Fibroblast of skin of back (primary cell): ENCODE results near the gene FAM240A.
"Not testable (repeated sequence)": the region's sequence is repeated elsewhere in the genome, so short reads cannot be mapped to it uniquely, and the experiment has no call there.

Experiments used
- DNase-seq: peaks from one replicate; pipeline ENCODE4 v3.0.0-alpha.2; 2013

Gene FAM240A

DNA sequence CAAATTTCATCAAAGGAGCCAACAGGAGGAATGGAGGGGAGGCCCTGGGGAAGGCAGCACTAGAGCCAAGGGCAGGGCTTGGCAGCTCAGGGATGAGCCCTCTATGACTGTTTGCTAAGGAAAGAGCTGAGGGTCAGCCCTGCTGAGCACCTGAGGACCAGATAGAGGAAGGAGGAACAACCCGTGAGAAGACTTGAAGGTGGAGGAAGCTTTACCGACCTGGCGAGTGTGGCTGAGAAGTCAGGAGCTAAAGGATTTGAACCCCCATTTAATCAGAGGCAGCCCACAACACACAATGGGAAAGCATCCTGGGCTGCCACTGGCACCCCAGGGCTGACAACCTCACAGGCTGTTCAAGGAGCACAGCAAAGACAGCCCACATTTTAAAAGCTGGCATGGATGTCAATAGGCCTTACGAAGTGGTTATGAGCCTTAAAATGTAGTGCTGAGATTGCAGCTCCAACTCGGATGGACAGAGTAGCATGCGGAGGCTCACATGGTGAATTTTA lies 25.5 kb upstream of the FAM240A start:
- no peak for DNase-seq

DNA sequence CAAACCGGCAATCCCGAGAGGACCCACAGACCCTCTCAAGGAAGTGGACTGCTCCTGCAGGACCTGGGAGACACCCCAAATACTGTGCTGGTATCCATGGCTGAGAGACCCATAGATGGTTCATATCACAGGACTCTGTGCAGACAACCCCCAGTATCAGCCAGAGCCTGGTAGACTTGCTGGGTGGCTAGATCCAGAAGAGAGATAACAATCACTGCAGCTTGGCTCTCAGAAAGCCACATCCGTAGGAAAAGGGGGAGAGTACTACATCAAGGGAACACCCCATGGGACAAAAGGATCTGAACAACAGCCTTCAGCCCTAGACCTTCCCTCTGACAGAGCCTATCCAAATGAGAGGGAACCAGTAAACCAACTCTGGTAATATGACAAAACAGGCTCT lies 25.1 kb upstream of the FAM240A start:
- not testable (repeated sequence) for DNase-seq

DNA sequence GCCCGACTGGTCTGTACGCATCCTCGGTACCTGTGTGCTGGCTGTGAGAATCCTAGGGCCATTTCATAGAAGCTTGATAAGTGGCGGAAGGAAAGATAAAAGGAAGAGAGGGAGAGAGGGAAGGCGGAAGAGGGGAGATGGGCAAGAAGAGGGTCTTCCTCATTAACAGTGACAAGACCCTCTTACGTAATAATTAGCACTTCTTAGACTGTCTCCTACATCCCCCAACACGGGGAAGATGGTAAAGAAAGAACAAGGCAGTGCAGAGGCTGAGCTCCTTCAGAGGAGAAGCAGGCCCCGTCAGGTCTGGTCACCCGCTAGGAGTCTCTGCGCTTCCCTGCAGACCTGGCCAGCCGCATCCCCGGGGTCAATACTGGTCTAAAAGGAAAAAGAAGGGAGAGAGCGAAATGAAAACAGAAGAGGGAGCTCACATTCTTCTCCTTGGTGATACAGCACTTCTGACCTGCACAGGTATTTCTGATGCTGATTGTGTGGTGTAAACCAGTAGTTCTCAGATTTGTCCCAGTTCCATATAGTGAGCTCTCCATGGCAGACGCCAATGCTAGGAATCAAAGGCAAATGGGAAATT lies 19.0 kb upstream of the FAM240A start:
- DNase-seq: no peak

DNA sequence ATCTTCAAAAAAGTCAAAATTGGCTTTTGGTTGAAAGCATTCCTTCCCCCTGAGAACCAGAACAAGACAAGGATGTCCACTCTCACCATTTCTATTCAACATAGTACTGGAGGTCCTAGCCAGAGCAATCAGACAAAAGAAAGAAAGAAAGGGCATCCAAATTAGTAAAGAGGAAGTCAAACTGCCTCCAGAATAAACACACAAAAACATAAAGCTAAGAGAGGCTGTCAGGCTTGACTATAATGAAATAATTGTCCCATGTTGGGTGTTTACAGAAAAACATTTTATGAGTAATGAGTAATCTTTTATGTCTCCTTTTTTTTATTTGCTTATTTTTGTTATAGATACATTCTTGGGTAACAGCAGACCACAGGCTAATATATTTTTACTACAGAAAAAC lies 18.3 kb upstream of the FAM240A start:
- DNase-seq: no peak

DNA sequence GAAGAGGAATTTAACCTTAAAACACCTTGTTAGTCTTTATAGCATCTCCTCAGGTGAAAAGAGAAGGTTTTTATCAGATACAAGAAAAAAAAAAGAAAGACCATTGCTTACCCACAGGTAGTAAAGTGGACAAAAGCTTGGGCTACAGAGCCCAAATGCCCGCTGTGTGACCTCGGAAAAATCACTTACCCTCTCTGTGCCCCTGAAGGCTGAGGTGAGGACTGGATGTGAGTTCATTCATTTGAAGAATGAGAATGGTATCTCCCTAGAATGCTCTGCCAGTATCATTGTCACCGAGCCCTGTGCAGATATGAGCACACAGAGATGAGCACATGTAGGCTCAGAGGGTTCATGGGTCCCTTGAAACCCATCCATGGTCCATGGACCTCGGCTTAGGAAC lies 17.6 kb upstream of the FAM240A start:
- DNase-seq: no peak

DNA sequence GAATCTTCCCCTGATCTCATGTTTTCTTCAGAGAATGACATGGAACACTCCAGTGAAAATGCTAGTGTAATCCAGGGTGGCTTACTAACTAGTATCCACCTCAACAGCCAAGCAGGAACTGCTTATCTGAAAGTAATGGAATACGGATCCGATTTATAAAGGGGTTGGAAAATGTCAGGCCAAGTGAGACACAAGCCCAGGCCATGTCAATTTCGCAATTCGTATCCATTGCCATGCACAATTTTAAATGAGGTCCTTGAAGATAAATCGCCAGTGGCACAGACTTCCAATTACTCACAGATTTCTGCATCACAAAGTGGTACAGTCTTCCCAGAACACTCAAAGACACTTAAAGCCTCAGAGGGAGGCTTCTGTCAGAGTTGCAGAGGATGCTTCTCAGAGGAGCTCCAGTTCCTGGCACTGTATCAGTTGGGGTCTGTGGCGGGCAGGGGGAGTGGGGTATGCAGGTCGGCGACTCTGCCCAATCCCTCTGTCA lies 16.5 kb upstream of the FAM240A start:
- DNase-seq: no peak

DNA sequence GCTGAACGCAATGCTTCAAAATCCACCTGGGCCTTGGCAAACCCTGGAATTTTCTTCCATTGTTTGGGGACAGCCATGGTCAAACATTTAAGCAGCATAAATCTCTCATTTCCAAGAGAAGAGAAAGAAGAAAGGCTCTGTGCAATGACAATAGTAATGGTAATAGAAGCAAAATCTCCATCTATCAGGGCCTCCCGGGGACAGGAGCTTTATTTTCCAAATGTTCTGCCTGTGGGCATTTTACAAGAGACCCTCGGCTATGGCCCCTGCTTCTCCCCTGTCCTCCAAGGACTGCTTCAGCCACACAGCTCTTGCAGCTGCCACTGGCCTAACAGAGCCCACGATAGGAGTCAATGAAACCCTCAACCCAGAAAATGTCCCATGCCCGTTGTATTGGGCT lies 12.7 kb upstream of the FAM240A start:
- no peak for DNase-seq

DNA sequence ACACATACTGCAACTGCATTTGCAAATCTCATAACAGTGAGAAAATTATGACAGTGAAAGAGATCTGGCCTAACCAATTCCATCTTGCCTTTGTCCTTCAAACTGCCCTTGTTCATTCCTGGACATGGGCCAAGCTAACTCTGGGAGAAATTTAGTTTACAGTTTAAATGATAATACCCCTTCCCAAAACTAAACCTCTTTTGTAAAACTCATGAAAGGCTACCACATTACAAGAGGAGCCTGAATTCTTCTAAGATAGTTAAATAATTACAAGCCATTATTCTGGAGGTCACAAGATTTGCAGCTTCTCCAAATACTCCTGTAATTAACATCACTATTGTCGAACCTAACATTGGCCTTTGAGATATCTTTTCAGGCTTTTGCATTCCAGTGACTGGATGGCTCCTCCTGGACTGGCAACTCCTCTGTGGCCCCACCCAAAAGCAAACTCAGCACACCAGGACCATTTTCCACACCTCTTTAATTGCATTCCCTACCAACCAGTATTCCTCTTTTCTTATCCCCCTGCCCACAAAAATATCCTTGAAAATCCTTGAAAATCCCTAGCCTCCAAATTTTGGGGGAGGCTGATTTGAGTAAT lies 8.8 kb upstream of the FAM240A start:
- DNase-seq: no peak

DNA sequence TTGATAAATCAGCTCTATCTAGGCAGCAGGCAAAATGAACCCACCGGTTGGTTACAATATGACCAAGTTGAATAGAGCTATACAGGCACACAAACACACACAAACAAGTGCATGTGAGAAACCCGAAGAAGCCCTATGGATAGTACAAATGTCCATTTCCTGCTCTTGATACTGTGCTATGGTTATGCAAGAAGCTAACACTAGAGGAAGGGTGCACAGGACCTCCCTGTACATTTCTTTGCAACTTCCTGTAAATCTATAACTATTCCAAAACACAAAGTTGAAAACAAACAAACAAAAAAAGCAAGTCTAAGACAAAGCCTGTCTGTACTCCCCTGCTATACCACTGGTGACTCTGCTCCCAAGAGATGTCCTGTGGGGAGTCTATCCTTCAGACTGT lies 8.2 kb upstream of the FAM240A start:
- DNase-seq: no peak

DNA sequence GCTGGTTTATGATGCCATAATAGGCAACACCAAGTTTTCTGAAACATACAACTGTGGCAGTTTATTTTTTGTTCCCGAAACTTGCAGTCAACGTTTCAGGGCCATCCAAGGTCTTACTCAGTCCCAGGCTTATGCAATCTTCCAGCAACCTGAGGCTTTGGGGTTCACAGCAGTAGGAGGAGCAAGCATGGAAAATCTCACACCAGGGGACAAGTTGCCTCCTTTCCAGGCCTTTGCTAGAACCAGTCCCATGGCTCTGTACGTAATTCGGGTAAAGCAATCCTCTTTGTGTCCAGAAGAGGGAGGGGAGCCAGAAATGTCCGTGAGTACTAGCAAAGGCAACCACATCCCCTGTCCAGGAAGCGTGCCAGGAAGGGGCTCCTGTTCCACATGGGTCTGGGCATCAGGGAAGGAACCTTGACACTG lies 4.7 kb upstream of the FAM240A start:
- DNase-seq: peak; percentile 4

DNA sequence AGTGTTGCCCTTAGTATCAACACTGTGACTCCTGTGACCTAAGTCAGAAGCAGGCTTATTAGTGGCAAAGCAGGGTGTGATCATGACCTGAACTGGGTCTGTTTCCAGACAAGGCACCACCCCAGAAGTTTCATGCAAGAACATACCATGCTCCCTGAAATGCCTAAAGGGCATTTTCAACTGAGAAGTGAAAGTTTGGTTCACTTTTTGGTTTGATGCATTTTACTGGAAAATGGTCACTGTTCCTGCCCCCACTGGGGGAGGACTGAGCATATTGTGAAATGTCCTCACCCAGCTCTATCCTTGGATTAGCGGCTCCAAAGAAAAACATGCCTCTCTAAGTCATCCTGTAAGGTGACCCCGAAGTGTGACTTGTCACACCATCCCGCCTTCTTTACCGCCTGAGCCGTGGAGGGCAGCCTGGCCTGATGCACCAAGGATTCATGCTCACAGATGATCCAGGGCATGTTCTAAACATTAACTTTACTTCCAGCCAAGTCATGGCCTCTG lies 3.1 kb upstream of the FAM240A start:
- DNase-seq: peak; percentile 9

DNA sequence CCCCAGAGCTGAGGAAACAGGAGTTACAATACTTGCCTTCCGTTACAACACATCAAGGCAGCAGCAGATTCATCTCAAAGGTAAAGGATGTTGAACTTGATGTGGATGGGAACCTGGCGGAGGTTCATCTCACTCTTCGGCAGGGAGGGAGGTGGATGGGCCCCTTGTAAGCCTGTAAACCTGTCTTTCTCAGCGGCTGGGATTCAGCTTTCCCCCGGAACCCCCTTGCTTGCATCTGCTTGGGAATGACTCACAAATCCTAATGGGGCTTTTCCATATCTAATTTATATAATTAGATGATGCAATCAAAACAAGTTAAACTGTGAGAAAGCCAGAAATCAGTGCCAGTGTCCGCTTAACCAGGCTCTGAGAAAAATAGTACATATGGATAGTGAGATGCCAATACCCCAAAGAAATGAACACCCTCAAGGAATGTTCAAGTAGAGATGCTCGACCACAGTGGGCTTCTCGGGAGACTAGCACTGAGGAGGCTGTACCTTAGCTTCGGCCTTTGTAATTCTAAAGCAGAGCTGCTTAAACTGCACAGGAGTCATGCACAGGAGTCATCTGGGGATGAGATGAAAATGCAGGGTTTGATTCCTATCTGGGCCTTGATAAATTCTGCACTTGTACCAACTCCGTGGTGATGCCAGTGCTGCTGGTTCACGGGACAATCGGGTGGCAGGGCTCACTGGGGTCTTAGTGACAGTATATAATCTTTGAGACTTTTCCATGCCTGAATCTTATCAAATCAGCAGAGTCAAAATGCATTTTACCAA lies 2.2 kb upstream of the FAM240A start:
- DNase-seq: no peak

DNA sequence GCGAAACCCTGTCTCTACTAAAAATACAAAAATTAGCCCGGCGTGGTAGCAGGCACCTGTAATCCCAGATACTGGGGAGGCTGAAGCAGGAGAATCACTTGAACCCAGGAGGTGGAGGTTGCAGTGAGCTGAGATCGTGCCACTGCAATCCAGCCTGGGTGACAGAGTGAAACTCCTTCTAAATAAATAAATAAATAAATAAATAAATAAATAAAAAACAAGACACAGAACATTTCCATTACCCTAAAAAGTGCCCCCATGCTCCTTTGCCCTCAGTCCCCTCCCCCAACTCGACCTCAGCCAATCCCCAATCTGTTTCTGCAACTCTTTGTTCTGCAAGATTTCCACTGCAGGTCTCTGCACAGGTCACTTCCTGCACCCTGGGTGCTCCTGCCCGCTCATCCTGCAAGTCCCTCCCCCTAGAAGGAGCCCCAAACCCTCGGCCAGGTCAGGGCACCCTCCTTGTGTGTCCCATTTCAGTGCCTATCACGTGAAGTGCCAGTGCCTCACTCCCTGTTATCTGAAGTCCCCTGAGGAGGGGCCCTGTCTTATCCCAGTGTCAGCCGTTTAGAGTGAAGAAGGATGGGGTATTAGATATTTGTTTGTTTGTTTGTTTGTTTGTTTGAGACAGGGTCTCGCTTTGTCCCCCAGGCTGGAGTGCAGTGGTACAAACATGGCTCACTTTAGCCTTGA lies 1.1 kb downstream of the FAM240A start:
- DNase-seq: no peak

DNA sequence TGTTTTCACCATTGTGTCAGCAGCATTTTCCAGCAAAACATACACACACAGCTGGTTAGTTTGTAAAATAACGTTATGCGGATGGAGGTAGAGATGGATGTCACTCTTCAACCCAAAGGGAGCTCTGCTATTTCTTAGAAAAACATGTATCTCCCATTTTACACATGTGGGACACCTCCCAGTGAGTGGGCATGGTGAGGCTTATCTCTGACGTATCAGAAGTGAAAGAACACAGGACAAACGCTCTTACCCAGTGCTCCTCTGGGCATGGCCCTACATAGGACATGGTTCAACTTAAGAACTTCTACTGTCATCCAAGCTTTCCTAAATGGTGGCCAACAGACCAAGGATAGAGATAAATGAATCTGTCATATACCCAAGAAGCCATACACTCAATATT lies 2.1 kb downstream of the FAM240A start:
- DNase-seq: no peak

DNA sequence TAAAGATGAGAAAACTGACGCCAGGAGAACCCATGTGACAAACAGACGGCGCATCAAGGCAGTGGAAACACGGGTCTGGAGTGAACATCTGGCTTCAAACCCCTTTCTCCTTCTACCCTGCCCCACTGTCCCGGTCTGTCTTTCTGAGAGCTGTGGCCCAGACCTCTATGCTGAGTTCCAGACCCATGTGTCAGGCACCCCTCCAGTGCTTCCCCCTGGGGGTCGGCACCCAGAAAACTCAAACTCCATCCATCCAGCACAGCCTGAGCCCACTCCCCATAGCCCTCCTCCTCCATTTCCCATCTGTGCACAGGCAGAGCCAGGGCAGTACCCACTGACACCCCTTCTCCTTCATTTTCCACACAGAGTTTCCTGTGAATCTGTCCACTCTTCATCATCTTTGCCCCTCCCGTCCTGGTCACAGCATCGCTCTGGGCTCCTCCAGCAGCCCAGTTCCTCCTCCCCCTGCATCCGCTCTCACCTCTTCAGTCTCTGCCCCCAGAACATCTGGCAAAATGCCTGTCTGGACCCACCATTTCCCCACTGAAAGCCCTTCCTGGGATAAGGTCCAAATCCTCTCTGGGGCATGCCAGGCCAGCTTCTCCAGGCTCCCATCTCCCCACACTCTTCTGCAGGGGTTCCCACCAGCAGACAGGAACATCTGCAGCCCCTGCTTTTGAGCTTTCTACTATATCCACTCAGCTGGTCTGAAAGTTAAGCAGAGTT lies 2.9 kb downstream of the FAM240A start:
- no peak for DNase-seq

DNA sequence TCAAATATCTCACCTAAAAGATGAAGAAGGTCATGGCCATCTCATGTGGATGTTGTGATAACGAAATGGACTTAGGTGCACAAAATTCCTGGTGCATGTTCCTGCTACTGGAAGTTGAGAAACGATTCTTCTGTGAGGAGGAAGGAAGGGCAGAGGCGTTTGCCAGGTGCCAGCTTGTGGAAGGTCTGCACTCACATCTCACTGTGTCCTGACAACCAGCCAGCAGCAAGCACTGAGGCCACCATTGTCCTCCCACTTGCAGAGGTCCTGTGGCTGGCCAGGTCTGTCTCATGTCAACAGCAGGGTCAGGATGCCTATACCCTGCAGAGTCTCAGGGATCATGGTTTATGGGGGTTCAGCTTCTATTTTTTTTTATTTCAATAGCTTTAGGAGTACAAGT lies 3.7 kb downstream of the FAM240A start:
- no peak for DNase-seq

DNA sequence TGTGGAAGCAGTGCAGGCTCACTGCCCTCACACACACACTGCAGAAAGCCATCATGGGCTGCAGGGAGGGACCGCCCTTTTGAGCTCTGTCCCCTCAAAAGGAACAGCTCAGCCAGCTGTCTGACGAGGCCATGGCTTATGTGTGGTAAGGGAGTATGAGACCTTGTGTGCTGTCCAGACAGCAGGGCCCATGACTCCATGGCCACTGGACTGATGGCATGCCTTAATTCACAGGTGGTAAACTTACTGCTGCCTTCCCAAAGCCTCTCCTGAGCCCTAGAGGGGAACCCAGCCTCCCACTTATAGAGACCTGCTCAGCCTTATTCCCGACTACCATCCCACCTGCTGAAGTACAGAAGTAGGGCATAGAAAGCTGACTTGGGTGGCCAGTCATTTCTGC lies 5.6 kb downstream of the FAM240A start:
- no peak for DNase-seq

DNA sequence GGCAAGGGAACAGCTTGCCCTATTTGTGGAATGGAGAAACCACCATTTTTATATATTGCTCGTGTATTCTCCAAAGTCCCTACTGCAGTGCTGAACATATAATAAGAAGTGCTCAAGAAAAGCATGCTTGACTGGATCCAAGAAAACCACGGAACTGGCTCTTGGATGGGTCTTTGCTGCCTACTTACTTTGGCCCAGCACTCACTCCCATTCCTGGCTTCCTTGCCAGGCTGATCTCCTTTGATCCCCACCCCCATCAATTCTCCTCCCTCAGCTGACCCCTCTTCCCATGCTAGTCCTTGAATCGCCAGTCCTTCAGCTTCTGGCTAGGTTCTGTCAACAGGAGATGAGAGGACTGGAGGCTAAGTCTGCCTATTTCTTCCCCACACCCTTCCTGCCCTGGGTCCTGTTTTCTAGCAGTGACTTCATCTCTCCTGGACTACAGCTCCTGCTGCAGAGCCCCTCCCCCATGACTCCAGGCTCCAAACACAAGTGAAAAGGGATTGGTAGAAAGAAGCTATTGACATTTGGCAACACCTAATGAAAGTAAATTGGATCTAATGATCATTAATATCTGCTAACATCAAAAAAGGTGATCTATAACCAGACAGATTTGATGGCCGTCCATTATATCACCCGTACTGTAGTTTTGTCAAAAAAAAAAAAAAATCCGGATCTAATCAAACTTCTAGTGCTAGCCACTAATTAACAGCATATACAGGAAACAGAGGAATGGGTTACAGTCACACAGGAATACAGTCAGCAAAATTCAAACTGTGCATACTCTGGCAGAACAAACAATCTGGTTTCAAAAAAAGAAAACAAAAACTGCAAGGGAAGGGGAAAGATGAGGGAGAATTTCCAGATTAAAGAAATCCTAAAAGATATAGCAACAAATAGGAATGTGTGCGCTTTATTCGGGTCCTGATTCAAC lies 7.8 kb downstream of the FAM240A start:
- no peak for DNase-seq

DNA sequence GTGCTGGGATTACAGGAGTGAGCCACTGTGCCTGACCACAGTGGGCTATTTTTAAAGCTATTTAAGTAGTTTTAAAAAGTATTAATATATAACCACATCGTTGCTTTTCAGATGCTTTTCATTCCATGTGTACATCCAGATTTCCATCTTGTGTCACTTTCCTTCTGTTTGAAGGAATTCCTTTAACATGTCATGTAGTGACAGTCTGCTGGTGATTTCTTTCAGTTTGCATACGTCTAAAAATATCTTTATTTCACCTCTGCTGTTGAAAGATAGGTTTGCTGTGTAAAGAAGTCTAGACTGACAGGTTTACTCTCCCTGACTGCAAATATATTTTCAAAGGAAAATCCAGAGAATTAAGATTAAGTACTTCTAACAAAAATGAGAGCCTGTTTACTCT lies 12.2 kb downstream of the FAM240A start:
- DNase-seq: peak; percentile 15

DNA sequence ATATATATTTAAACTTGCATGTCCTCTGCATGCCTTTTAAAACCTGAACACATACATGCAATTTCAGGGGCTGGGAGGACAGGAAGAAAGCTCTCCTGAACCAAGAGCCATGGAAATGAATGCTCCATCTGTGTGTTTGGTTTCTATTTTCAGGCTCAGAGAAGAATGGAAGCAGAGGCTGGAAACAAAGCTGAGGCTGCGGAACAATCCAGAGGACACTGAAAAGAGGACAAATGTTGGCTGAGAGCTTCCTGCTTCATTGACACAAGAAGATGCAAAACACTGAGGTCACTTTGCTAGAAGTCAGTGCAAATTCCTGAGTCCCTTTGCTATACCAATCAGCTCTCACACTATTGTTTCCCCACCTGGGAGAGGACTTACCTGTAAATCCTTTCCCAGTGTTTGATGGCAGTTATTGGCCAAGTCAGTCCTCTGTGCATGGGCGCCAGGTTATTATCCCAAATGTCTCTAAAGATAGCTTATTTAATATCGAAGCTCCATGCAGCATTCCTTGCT lies 12.7 kb downstream of the FAM240A start:
- DNase-seq: no peak

DNA sequence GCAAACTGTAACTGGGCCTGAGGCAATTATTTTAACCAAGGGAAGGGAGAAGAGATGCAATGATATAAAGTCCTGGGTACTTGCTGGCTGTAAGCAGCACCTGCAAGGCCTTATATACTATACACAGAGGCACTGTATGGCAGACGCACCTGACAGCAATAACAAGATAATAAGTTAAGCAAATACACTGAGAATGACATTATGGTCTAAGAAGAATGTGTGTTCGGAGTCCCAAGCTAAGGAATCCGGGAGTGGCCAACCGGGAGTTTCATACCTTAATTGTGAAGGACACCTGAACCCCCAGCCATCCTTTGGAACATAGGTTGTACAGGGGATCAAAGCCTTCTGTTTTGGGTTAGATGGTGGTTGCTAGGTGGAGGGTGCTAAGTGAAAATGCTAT lies 13.7 kb downstream of the FAM240A start:
- no peak for DNase-seq
